GM18526 (cell line): ENCODE results near the gene MSI2.

Source experiments
- POLR2A ChIP-seq: IDR thresholded peaks from 3 replicates; pipeline ENCODE4 v1.6.1; 2011; ENCODE audit not compliant: insufficient read length; ENCODE audit errors: extremely low read depth

Gene MSI2

GRCh38 chr17:57372156-57372555, 115.8 kb downstream of the MSI2 start:
- no peak for TF ChIP-seq POLR2A

- TF ChIP-seq POLR2A, result no peak
Observed at GRCh38 chr17:57373048-57373447, 116.7 kb downstream of the MSI2 start.

DNA sequence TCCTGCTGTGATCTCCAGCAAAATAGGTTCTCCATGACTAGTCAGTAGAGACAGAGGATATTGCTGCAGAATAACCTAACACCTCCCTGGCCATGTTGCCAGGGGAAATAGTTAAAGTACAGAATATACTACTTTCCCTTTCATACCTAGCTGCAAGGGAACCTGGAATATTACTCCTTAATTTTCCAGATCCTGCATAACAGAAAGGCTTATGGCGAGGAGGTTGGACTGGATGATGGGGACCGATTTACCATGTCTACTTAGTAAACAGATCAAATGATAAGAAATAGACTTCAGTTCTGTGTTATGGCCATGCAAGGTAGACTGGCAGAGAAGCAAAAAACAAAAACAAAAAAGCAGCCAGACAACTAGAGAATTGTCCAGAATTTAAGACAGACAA, 117.4 kb downstream of the MSI2 start:
- no peak for TF ChIP-seq POLR2A

DNA sequence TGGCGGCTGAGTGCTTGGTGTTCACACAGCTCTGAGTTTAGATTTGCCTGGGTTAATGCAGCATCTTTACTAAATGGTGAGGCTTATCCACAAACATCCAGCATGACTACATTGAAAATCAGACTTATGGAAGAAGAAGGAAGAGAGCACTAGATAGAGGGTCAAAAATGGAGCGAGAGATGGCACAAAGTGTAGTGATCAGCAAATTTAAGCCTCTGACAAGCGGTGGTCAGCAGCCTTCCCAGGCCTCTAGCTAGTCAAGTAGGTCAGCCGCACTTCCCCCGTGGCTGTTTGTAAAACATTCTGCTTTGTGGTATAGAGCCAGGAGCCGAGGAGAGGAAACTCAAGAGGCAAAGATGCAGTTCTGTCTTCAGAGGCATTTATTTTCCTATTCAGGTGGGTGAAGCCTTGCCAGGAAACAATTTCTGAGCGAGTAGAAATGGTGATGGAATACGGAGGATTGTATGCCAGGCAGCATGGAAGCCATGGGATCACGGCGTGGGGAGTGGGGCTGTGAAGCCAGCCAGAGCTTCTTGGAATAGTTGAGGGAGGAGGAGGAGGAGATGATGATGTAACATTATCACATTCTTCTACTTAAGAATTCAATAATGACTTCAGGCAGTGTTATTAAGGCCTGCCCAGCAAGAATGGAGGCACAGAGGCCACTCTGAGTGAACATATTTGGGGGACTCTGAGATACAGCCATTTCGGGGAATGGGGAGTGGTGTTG, 118.9 kb downstream of the MSI2 start:
- TF ChIP-seq POLR2A, result no peak

- TF ChIP-seq POLR2A, result no peak
Observed at GRCh38 chr17:57375770-57376225, 119.5 kb downstream of the MSI2 start.

DNA sequence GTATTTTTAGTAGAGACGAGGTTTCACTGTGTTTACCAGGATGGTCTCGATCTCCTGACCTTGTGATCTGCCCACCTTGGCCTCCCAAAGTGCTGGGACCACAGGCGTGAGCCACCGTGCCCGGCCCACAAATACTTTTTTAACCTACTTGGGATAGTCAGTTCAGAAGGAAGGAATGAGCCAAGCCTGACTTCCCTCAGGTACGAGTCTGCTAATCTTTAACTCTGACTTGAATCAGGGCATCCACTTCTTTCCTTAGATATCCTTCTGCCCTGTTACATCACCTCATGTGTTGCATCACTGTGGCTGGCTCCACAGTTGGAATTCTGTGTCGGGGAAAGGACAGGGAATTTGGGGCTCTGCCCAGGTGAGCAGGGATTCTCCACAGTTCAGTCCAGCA, 120.8 kb downstream of the MSI2 start:
- no peak for TF ChIP-seq POLR2A

DNA sequence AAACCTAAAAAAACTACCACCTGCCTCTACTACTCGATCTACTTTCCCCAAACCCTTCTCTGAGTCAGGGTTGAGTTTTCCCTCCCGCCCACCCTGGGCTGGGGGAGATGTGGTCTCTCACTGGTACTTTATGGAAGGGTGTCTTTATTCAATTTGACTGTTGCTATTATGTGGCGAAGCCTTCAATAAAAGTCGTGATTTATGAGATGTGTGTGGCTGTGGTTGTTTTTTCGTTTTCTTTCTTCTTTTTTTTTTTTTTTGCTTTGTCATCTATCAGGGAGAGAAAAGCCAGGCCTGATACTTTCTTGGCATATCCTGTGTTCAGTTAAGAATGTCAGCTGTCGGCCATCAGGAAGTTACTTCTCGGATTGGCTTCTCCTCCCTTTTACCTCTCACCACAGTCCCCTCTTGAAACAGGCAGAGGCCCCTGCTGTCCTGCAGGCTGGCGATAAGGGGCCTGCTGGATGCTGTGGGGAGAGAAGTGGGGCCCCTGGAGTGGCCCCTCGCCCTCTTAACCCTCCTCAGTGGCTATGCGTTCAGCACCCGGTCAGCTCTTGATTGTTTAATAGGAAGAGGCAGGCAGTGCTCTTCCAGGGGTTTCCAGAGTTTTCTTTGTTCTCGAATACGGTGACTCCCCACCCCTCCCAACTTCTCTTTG, 123.0 kb downstream of the MSI2 start:
- TF ChIP-seq POLR2A, result no peak

DNA sequence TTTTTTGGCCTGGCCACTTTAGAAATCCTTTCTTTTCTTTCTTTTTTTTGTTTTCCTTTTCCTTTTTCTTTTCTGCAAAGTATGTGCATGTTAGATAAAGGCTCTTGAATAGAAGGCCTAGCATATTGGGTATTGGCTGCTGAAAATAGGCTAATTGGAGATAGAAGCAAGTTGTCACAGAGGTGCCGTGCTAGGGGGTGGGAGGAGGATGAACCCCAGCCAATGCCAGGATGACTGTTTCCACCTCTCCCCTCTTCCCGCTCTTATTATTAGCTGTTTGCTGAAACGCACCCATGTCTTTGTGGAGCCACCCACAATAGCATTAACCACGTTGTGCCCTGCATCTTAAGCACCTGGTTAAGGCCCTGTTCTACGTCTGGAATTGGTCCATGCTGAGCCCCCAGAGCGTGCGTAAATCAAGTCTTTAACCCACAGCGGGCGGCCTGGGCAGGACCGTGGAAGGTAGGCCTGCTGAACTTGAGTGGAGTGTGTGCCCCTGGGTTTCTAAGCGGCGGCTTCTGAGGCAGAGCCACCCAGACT, 123.6 kb downstream of the MSI2 start:
- no peak for TF ChIP-seq POLR2A

DNA sequence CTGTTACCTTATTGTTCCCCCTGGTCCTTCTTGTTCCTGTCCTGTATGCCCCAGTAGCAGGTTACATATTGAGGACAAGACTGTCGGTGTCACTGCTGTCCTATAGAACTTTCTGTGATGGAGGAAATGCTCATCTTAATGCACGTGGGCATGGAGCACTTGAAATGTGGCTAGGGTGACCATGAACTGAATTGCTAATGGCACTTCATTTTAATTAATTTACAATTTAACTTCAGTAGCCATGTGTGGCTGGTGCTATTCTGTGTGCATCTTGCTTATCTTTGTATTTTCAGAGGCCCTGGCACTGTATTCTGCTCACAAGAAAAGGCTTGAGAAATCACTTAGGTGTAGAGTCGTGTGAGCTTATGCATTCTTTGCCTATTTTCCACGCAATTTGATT, 125.2 kb downstream of the MSI2 start:
- no peak for TF ChIP-seq POLR2A

DNA sequence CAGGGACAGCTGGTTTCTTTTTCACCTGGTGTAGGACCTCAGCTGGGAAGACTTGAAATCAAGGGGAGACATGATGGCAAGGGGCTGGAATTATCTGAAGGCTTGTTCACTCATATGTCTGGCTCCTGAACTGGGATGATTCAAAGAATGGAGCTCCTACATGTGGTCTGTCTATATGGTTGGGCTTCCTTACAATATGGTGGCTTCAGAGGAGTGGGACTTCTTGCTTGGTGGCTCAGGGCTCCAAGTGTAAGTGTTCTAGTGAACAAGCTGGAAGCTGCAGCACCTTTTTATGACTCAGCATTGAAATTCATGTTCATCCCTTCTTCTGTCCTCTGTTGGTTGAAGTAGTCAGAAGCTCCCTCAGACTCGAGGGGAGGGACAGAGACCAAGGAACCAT, 127.9 kb downstream of the MSI2 start:
- TF ChIP-seq POLR2A, result no peak

- TF ChIP-seq POLR2A, result no peak
Observed at GRCh38 chr17:57385975-57386374, 129.7 kb downstream of the MSI2 start.

- TF ChIP-seq POLR2A, result no peak
Observed at GRCh38 chr17:57387575-57387974, 131.3 kb downstream of the MSI2 start.

GRCh38 chr17:57388131-57388725, 131.9 kb downstream of the MSI2 start:
- no peak for TF ChIP-seq POLR2A

GRCh38 chr17:57389473-57389872, 133.2 kb downstream of the MSI2 start:
- no peak for TF ChIP-seq POLR2A

GRCh38 chr17:57391076-57391825, 134.9 kb downstream of the MSI2 start:
- TF ChIP-seq POLR2A, result no peak
